ENCODE results near the gene ANKRD45. TPM values are rescaled to one million over a fixed set of nuclear protein-coding genes. Genes with fewer than 3 reads are reported as not detected.
"Not testable (repeated sequence)": the region's sequence is repeated elsewhere in the genome, so short reads cannot be mapped to it uniquely, and the experiment has no call there.

Gene ANKRD45
- total RNA-seq, result under 1 TPM; 0.14 to 0.42 TPM
- long read RNA-seq, donor 1, partial matches to known transcripts, result 0 of 1 reads
- long read RNA-seq, donor 1, other reads (novel, unspliced or antisense), result 1 of 1 reads
- long read RNA-seq, donor 2, result 0 reads

GRCh38 chr1:173669491-173669941 is at the start of gene ANKRD45:
Gene ANKRD45, minus strand, starts transcription at chr1:173669851. Its CDS starts 10,433 bp downstream, at chr1:173659418.
- no peak for DNase-seq (ENCODE audit: low spot score)
- intact Hi-C loops (cut with DNase I), result no loop called here

GRCh38 chr1:173717238-173717637 is 47.6 kb upstream of the ANKRD45 start:
- DNase-seq (ENCODE audit: low spot score), result no peak
- intact Hi-C loops (cut with DNase I), result no loop called here

GRCh38 chr1:173715538-173715844 is 45.8 kb upstream of the ANKRD45 start:
- intact Hi-C loops (cut with DNase I), result loop anchor here in 1 of 2 donors (2.0 kb wide), 1 partner anchor 239 kb away; the partner anchor contains the start of gene PRDX6
- no peak for DNase-seq (ENCODE audit: low spot score)

GRCh38 chr1:173714759-173715537 is 45.3 kb upstream of the ANKRD45 start, which contains the start of gene KLHL20:
Gene KLHL20, plus strand, starts transcription at chr1:173714981. Its CDS starts 1,063 bp downstream, at chr1:173716044.
- peak; percentile 93 for DNase-seq (ENCODE audit: low spot score)
- intact Hi-C loops (cut with DNase I), result loop anchor here in 1 of 2 donors (2.0 kb wide), 1 partner anchor 238 kb away; the partner anchor contains the start of gene PRDX6

GRCh38 chr1:173714441-173714758 is 44.7 kb upstream of the ANKRD45 start:
- DNase-seq (ENCODE audit: low spot score), result no peak
- intact Hi-C loops (cut with DNase I), result loop anchor here in 1 of 2 donors (2.0 kb wide), 1 partner anchor 238 kb away; the partner anchor contains the start of gene PRDX6

- intact Hi-C loops (cut with DNase I), result no loop called here
- no peak for DNase-seq (ENCODE audit: low spot score)
Measured at GRCh38 chr1:173708787-173709186, 39.1 kb upstream of the ANKRD45 start.

- intact Hi-C loops (cut with DNase I), result no loop called here
- no peak for DNase-seq (ENCODE audit: low spot score)
Measured at GRCh38 chr1:173705117-173705516, 35.5 kb upstream of the ANKRD45 start.

- no peak for DNase-seq (ENCODE audit: low spot score)
- intact Hi-C loops (cut with DNase I), result no loop called here
Measured at GRCh38 chr1:173702736-173703135, 33.1 kb upstream of the ANKRD45 start.

GRCh38 chr1:173701299-173701698 is 31.6 kb upstream of the ANKRD45 start:
- intact Hi-C loops (cut with DNase I); DNase-seq (ENCODE audit: low spot score): not testable (repeated sequence)

GRCh38 chr1:173693238-173693637 is 23.6 kb upstream of the ANKRD45 start:
- DNase-seq (ENCODE audit: low spot score), result no peak
- intact Hi-C loops (cut with DNase I), result no loop called here

GRCh38 chr1:173688300-173688699 is 18.6 kb upstream of the ANKRD45 start:
- DNase-seq (ENCODE audit: low spot score), result no peak
- intact Hi-C loops (cut with DNase I), result no loop called here

- DNase-seq (ENCODE audit: low spot score); intact Hi-C loops (cut with DNase I): not testable (repeated sequence)
Measured at GRCh38 chr1:173685121-173685520, 15.5 kb upstream of the ANKRD45 start.

- DNase-seq (ENCODE audit: low spot score); intact Hi-C loops (cut with DNase I): not testable (repeated sequence)
Measured at GRCh38 chr1:173683838-173684237, 14.2 kb upstream of the ANKRD45 start.

- no peak for DNase-seq (ENCODE audit: low spot score)
- intact Hi-C loops (cut with DNase I), result no loop called here
Measured at GRCh38 chr1:173682184-173682583, 12.5 kb upstream of the ANKRD45 start.

GRCh38 chr1:173680152-173680551 is 10.5 kb upstream of the ANKRD45 start:
- DNase-seq (ENCODE audit: low spot score); intact Hi-C loops (cut with DNase I): not testable (repeated sequence)

GRCh38 chr1:173674496-173674895 is 4.8 kb upstream of the ANKRD45 start:
- intact Hi-C loops (cut with DNase I); DNase-seq (ENCODE audit: low spot score): not testable (repeated sequence)

- DNase-seq (ENCODE audit: low spot score), result no peak
Measured at GRCh38 chr1:173666646-173667045, 3.0 kb downstream of the ANKRD45 start.

GRCh38 chr1:173663159-173663558 is 6.5 kb downstream of the ANKRD45 start:
- intact Hi-C loops (cut with DNase I), result no loop called here
- no peak for DNase-seq (ENCODE audit: low spot score)

More at GRCh38 chr1:173666646-173667045, 3.0 kb downstream of the ANKRD45 start:
- intact Hi-C loops (cut with DNase I), result no loop called here

GRCh38 chr1:173661763-173662162 is 7.9 kb downstream of the ANKRD45 start:
- intact Hi-C loops (cut with DNase I), result no loop called here

GRCh38 chr1:173661271-173661670 is 8.4 kb downstream of the ANKRD45 start:
- intact Hi-C loops (cut with DNase I), result no loop called here
- no peak for DNase-seq (ENCODE audit: low spot score)

More at GRCh38 chr1:173661763-173662162, 7.9 kb downstream of the ANKRD45 start:
- no peak for DNase-seq (ENCODE audit: low spot score)

- intact Hi-C loops (cut with DNase I), result no loop called here
- no peak for DNase-seq (ENCODE audit: low spot score)
Measured at GRCh38 chr1:173660306-173660705, 9.3 kb downstream of the ANKRD45 start.
